Measurements from ENCODE around the gene C1orf105. TPM values are rescaled to one million over a fixed set of nuclear protein-coding genes. Genes with fewer than 3 reads are reported as not detected.

The C1orf105 gene
- total RNA-seq, 1 donor from 2014 or later: not detected

DNA sequence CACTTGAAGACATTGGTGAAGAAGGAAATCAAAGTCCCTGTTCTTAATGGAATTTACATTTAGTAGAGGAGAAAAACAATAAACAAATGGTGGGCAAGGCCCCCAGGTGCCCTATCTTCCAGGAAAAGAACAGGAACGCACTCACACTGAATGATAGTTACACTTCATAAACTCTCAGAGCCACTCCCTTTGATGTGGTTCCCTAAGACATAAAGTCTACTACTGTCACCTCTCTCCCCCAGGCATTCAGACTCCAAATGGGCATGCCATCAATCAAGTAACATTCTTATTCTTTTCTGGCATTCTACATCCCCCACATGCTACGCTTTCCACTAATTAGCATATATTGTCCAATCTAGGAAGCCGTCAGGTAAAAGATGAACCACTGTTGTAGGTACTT, 59.9 kb downstream of the C1orf105 start:
- TF ChIP-seq, protein P1, sequence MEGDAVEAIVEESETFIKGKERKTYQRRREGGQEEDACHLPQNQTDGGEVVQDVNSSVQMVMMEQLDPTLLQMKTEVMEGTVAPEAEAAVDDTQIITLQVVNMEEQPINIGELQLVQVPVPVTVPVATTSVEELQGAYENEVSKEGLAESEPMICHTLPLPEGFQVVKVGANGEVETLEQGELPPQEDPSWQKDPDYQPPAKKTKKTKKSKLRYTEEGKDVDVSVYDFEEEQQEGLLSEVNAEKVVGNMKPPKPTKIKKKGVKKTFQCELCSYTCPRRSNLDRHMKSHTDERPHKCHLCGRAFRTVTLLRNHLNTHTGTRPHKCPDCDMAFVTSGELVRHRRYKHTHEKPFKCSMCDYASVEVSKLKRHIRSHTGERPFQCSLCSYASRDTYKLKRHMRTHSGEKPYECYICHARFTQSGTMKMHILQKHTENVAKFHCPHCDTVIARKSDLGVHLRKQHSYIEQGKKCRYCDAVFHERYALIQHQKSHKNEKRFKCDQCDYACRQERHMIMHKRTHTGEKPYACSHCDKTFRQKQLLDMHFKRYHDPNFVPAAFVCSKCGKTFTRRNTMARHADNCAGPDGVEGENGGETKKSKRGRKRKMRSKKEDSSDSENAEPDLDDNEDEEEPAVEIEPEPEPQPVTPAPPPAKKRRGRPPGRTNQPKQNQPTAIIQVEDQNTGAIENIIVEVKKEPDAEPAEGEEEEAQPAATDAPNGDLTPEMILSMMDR (conservative IDR thresholded peaks at IDR 0.05; ENCODE audit: low read depth, low read length): no peak
- no peak overlapping the region for H3K4me3 ChIP-seq (ENCODE audit: low read depth, low read length)
- DNase-seq (ENCODE audit: low read depth): no peak

DNA sequence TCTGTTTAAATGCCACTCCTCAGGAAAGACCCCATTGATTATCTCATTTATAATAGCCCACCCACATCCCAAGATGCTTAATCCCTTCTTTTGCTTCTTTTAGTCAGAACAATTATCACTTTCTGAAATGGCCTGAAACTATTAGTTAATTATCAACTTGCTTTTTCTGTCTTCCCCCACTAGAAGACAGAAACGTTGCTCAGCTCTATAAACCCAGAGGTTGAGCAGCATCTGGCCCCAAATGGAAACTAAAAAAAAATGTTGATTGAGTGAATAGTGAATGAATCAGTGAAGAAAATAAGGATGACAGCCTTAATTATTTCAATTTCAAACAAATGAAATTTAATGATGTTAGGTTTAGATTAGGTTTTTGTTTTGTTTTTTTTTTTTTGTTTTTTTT, 61.6 kb downstream of the C1orf105 start:
- TF ChIP-seq, protein P1 (conservative IDR thresholded peaks at IDR 0.05; ENCODE audit: low read depth, low read length): no peak
- DNase-seq (ENCODE audit: low read depth): no peak
- no peak overlapping the region for H3K4me3 ChIP-seq (ENCODE audit: low read depth, low read length)

DNA sequence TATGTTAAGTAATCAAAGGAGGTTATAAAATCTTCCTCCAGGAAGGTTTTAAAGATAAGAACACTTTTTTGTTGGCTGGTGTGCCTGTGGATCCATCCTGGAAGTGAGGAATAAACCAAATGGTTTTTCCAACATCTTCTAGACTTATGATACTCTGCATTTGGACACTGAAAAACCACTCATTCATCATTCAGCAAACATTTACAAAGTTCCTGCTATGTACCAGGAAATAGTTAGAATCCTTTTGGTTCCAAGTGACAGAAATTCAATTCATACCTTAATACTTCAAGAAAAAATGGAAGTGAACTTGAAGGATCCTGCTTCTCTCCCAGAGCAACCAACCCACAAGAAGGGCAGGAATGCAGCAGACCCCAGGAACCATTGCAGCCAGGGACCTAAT, 63.0 kb downstream of the C1orf105 start:
- no peak overlapping the region for H3K4me3 ChIP-seq (ENCODE audit: low read depth, low read length)
- TF ChIP-seq, protein P1 (conservative IDR thresholded peaks at IDR 0.05; ENCODE audit: low read depth, low read length): no peak
- DNase-seq (ENCODE audit: low read depth): no peak

DNA sequence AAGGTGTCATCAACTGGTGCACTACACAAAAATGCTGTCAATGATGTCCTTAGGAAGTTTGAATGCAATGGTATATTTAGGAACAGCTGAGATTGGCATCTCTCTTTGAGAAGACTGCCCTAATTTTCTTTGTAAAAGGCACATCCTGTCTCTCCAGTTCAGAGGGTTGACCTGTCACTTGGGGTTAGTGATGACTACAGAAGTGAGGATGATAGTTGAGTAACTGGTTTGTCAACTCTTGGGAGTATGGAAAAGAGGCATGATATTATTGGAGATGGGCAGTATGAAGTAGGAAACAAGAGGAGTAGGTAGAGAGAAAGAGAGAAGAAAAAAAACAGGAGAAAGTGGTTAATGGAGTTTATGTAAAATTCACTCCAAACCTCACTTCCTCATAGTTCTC, 63.8 kb downstream of the C1orf105 start:
- DNase-seq (ENCODE audit: low read depth): no peak
- no peak overlapping the region for H3K4me3 ChIP-seq (ENCODE audit: low read depth, low read length)
- TF ChIP-seq, protein P1 (conservative IDR thresholded peaks at IDR 0.05; ENCODE audit: low read depth, low read length): no peak

DNA sequence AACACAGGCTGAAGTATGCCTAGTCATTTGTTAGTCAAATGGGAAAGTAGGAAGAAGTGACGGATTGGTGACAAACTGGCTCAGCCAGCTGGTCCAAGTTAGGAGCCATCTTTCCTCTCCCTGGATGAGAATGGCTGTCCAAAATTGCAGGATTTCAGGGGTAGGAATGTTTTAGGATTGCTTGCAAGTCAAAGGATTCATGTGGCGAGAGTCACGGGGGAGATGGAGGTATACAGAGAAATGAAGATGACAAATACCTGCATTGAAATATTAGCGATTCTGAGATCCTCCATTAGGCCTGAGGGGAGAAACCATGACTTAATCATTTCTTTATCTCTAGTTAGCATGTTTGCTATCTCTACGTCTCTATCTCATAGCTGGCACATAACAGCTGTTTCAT, 65.1 kb downstream of the C1orf105 start:
- DNase-seq (ENCODE audit: low read depth): no peak
- TF ChIP-seq, protein P1 (conservative IDR thresholded peaks at IDR 0.05; ENCODE audit: low read depth, low read length): no peak
- no peak overlapping the region for H3K4me3 ChIP-seq (ENCODE audit: low read depth, low read length)

DNA sequence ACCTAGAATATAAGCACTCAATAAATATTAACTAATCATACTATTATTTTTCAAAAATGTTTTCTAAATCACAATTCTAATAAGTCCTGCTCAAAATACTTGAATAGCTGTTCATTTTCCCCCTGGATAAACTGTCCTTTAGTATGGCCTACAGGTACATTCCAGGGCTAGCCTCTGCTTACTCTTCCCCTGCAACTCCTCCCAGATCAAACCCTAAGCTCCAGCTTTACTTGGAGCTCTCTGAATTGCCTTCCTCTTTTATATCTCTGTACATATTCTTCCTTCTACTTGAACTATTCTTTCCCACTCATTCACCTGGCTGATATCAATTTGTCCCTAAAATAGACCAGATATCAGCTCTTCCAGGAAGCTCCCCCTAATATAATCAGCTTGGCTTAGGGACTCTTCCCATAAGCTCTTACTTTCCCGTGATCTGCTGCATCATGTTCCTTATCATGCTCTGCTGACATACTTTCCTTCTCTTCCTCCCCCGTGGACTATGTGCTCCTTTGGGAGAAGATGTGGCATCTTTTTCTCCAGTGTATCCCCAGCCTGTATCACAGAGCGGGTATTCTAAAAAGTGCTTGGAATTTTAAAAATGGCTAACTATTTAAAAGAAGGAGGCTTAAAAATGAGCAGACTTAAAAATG, 66.4 kb downstream of the C1orf105 start:
- no peak for DNase-seq (ENCODE audit: low read depth)
- TF ChIP-seq, protein P1 (conservative IDR thresholded peaks at IDR 0.05; ENCODE audit: low read depth, low read length): no peak
- H3K4me3 ChIP-seq (ENCODE audit: low read depth, low read length): no peak overlapping the region

DNA sequence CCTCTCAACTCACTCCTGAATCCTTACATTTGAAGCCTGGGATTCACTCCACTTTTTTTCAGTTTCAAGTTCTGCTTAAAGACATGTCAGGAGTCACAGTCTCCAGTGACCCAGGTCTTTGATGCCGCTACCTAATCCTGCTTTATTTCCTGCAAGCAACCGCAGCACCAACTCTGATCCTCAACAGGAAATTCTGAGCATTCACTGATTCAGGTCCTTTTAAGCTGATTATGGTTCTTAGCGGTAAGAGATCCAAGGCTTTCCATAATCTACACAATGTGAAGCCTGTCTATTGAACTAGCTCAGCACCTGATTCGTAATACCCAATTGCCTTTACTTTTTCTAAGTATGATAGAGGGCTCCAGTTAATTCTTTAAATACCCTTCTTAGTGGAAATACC, 67.1 kb downstream of the C1orf105 start:
- H3K4me3 ChIP-seq (ENCODE audit: low read depth, low read length): no peak overlapping the region
- TF ChIP-seq, protein P1 (conservative IDR thresholded peaks at IDR 0.05; ENCODE audit: low read depth, low read length): no peak
- no peak for DNase-seq (ENCODE audit: low read depth)
